Liver (tissue), 3 donors: Measurements from ENCODE around the gene ATG9B.

ENCODE experiments used
- CTCF ChIP-seq: fragments of 150-350 bp; IDR thresholded peaks from 2 replicates; pipeline ENCODE4 v1.5.1; 2017; ENCODE audit warnings: improper control_type of control experiment, low read depth, low read length; ENCODE audit not compliant: missing input control
- MAX ChIP-seq: IDR thresholded peaks from 2 replicates; pipeline ENCODE4 v1.6.1; 2016; ENCODE audit warnings: antibody characterized with exemption
- REST ChIP-seq: IDR thresholded peaks from 2 replicates; pipeline ENCODE4 v1.6.1; 2016; ENCODE audit warnings: antibody characterized with exemption, mild to moderate bottlenecking
- RXRA ChIP-seq, 2 donors: IDR thresholded peaks; 2 replicates each; pipeline ENCODE4 v1.6.1; 2017 to 2018; ENCODE audit warnings: antibody characterized with exemption in 2 of 2, mild to moderate bottlenecking in 1 of 2
- ZBTB33 ChIP-seq: IDR thresholded peaks from 2 replicates; pipeline ENCODE4 v1.6.1; 2016; ENCODE audit warnings: antibody characterized with exemption
- donor health status: healthy.
- donor health status: healthy.

- TF ChIP-seq REST (no peak), CTCF (no peak), RXRA (IDR thresholded peaks at IDR 0.05) (no peak), ZBTB33 (no peak), MAX (no peak)
Measured at GRCh38 chr7:151043959-151044358, 19.7 kb upstream of the ATG9B start.
